ENCODE measurements around the gene MACROD2.
A peak's percentile ranks its signal among the peaks of the same experiment; 100 is the strongest.

MACROD2 gene

DNA sequence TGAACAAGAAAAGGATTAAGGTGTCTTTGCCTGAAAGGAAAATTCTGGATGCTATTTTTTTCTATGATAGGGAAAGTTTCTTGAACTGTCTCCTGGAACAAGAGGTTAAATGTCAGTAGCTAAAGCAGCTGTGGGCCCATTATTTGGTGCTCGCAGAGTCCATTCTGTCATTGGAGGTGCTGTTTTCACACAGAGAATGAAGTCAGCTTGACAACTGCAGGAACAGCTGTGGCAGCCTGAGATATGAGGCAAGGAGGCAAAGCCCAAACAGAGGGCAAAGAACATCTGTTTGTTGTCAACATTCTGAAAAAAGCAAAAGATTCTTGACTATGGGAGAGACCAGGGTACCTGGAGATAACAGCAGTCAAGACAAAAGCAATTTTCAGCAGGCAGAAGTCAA lies 2029.8 kb downstream of the MACROD2 start:
- peak overlapping the region in 5 of 11 experiments; percentile 7 to 43 (median 11); a peak in 6 of 22 replicates for H3K27ac ChIP-seq
- no peak overlapping the region for H3K4me3 ChIP-seq
- H3K4me1 ChIP-seq = peaks cover 5 to 64% (median 42%) of the 10 kb centered on the region in 10 experiments; a peak in 18 of 20 replicates
- no peaks in the 10 kb centered on the region for H4K20me1 ChIP-seq
- H3K9ac ChIP-seq = peak overlapping the region in 2 of 11 experiments; percentile 6 to 19; a peak in 1 of 22 replicates
- H3K36me3 ChIP-seq = peaks cover 0 to 8% (median 0%) of the 10 kb centered on the region in 11 experiments; a peak in 1 of 22 replicates
- no peaks in the 10 kb centered on the region for H3K27me3 ChIP-seq
- peak overlapping the region in 9 of 11 experiments; percentile 18 to 70 (median 60); a peak in 16 of 22 replicates for H3K4me2 ChIP-seq
- peaks cover 6 to 72% (median 55%) of the 10 kb centered on the region in 11 experiments; a peak in 19 of 22 replicates for H3K9me3 ChIP-seq (replicated peaks in 1 of 11)
- TF ChIP-seq Cebpa-rat (IDR thresholded peaks at IDR 0.05) = no peak

DNA sequence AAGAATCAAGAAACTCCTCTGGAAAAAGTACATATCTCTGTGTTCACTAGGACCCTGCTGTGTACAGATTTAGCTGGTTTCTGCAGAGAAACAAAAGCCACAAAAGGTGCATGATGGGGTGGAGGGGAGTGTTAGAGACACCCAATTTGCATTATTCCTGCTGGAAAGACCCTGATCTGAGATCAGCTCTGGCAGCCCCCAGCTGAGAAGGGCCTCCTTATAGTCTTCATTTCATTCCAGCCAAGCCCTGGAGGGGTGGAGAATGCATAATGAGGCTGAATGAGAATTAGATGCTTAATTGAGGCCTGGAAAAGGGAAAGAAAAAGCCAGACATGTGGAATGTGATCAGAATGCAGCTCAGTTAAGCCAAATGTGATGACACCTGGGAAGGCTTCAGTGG lies 2032.4 kb downstream of the MACROD2 start:
- no peak overlapping the region for H3K9ac ChIP-seq
- H3K4me2 ChIP-seq = peak overlapping the region in 8 of 11 experiments; percentile 2 to 50 (median 24); a peak in 11 of 22 replicates
- 0 out of 22 replicates have a peak overlapping the region, but pooled peaks of 1 of the 11 experiments have one; percentile 17 for H3K27ac ChIP-seq
- H4K20me1 ChIP-seq = no peaks in the 10 kb centered on the region
- peaks cover 5 to 70% (median 47%) of the 10 kb centered on the region in 10 experiments; a peak in 18 of 20 replicates for H3K4me1 ChIP-seq
- H3K9me3 ChIP-seq (replicated peaks in 1 of 11) = peaks cover 6 to 58% (median 46%) of the 10 kb centered on the region in 11 experiments; a peak in 19 of 22 replicates
- no peak overlapping the region for H3K4me3 ChIP-seq
- H3K36me3 ChIP-seq = peaks cover 0 to 8% (median 0%) of the 10 kb centered on the region in 11 experiments; a peak in 1 of 22 replicates
- no peaks in the 10 kb centered on the region for H3K27me3 ChIP-seq
- no peak for TF ChIP-seq Cebpa-rat (IDR thresholded peaks at IDR 0.05)

DNA sequence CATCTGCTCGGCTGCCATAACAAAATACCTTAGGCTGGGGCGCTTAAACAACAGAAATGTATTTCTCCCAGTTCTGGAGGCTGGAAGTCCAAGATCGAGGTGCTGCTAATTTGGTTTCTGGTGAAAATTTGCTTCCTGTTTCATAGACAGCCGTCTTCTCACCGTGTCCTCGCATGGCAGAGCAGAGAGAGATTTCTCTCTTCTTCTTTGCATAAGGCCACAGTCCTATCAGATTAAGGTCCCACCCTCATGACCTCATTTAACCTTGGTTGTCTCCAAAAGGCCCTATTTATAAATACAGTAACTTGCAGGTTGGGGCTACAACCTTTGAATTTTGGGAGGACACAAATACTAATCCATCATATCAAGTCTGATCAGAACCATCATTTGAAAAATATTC lies 2033.6 kb downstream of the MACROD2 start:
- H3K27ac ChIP-seq = no peak overlapping the region
- H3K4me3 ChIP-seq = no peak overlapping the region; a peak in 1 of 20 replicates
- peak overlapping the region in 6 of 11 experiments; percentile 6 to 51 (median 19); a peak in 6 of 22 replicates for H3K4me2 ChIP-seq
- peaks cover 5 to 66% (median 47%) of the 10 kb centered on the region in 10 experiments; a peak in 18 of 20 replicates for H3K4me1 ChIP-seq
- TF ChIP-seq Cebpa-rat (IDR thresholded peaks at IDR 0.05) = no peak
- peaks cover 0 to 8% (median 0%) of the 10 kb centered on the region in 11 experiments; a peak in 1 of 22 replicates for H3K36me3 ChIP-seq
- peaks cover 6 to 51% (median 41%) of the 10 kb centered on the region in 11 experiments; a peak in 19 of 22 replicates for H3K9me3 ChIP-seq (replicated peaks in 1 of 11)
- H3K27me3 ChIP-seq = no peaks in the 10 kb centered on the region
- H4K20me1 ChIP-seq = no peaks in the 10 kb centered on the region
- no peak overlapping the region for H3K9ac ChIP-seq

DNA sequence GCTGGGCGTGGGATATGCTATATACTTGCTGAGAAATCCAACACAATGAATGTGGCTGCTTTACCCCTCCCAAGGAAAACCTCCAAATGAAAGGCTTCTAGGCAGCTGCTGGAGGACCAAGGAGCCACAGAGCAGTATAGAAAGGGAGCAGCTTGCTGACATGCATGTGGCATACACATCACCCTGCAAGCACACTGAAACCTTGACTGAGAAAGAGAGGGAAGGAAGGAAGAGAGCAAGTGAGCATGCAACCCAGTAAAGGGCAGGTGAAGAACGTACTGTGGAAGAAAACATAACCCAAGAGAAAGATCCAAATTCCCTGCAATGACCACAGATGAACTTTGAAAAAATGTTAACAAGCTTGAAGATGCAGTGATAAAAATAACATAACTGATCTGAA lies 2034.9 kb downstream of the MACROD2 start:
- Histone ChIP-seq H3K36me3 (peaks cover 0 to 8% (median 0%) of the 10 kb centered on the region in 11 experiments; a peak in 2 of 22 replicates), H3K4me1 (peaks cover 0 to 53% (median 36%) of the 10 kb centered on the region in 10 experiments; a peak in 16 of 20 replicates), H3K4me2 (peak overlapping the region in 7 of 11 experiments; percentile 27 to 57 (median 34); a peak in 12 of 22 replicates), H3K9me3 (replicated peaks in 1 of 11) (peaks cover 6 to 59% (median 41%) of the 10 kb centered on the region in 11 experiments; a peak in 19 of 22 replicates), H3K4me3 (0 out of 20 replicates have a peak overlapping the region, but pooled peaks of 1 of the 10 experiments have one; percentile 7), H3K27ac (no peak overlapping the region), H3K27me3 (no peaks in the 10 kb centered on the region), H4K20me1 (no peaks in the 10 kb centered on the region), H3K9ac (no peak overlapping the region)
- TF ChIP-seq Cebpa-rat (IDR thresholded peaks at IDR 0.05) = no peak

DNA sequence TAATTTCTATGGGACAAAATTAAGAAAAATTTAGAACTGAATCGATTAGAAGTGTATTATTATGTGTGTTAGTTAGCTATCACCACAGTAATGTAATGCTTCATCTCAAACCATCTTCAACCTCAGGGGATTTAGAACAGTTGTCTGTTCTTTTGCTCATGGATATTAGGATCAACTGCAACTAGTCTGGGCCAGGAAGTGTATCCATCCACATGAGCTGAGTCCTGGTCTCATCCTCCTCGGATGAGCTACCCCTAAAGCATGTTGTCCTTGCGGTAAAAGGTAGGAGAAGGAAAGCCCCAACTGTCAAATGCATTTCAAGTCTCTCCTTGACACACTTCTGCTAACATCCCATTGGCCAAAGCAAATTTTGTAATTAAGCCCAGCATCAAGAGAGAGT lies 2040.3 kb downstream of the MACROD2 start:
- H4K20me1 ChIP-seq = no peaks in the 10 kb centered on the region

DNA sequence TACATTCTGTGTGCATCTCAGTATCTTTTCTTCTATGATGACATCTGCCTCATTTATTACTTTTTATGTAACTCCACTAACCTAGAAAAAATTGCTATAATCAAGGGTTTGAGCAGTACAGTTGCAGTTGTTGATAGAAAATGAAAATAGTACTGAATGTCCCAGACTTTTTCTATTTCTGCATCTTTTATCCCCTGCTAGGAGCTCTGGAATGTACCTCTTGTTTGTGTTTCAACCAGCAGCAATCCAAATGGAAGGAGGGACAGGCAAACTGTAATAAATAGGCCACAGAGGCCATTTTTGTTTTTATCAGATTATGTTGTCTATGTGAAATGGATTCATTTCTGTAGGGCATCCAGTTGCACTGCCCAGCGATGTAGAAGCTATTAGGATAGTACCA lies 2041.0 kb downstream of the MACROD2 start:
- TF ChIP-seq Cebpa-rat (IDR thresholded peaks at IDR 0.05) = no peak

More for the DNA sequence above, 2040.3 kb downstream of the MACROD2 start:
- Histone ChIP-seq H3K27me3 (no peaks in the 10 kb centered on the region), H3K4me3 (0 out of 20 replicates have a peak overlapping the region, but pooled peaks of 1 of the 10 experiments have one; percentile 9), H3K4me2 (no peak overlapping the region), H3K9ac (no peak overlapping the region), H3K9me3 (replicated peaks in 1 of 11) (peaks cover 8 to 57% (median 34%) of the 10 kb centered on the region in 11 experiments; a peak in 19 of 22 replicates), H3K36me3 (peaks cover 0 to 30% (median 0%) of the 10 kb centered on the region in 11 experiments; a peak in 5 of 22 replicates), H3K27ac (no peak overlapping the region), H3K4me1 (peaks cover 3 to 32% (median 21%) of the 10 kb centered on the region in 10 experiments)
- TF ChIP-seq Cebpa-rat (IDR thresholded peaks at IDR 0.05) = no peak

DNA sequence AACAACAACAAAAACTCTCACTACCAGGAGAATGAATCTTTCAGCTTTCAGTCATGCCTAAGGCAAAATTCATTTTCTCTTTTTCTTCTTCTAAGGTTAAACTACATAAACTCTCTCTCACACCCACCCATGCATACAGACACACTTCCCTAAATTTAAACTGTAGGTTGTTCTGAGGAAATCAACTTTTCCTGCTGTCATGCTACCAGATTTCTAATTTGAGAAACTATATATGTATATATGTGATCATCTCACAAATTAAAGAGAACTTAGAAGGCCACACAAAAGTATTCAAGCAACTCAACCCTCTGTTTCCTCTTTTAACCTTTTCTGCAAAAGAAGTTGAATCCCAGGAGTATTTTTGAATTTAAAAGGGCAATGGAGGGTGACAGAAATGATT lies 2045.4 kb downstream of the MACROD2 start:
- no peak for TF ChIP-seq Cebpa-rat (IDR thresholded peaks at IDR 0.05)
- Histone ChIP-seq H3K27me3 (no peaks in the 10 kb centered on the region; a peak in 1 of 22 replicates), H3K4me3 (peak overlapping the region in 6 of 10 experiments; percentile 16 to 47 (median 34); a peak in 7 of 20 replicates), H3K27ac (peak overlapping the region in 10 of 11 experiments; percentile 20 to 98 (median 90); a peak in 19 of 22 replicates), H3K9me3 (replicated peaks in 1 of 11) (peaks cover 21 to 58% (median 50%) of the 10 kb centered on the region in 11 experiments; a peak in 21 of 22 replicates), H3K4me1 (peaks cover 20 to 80% (median 62%) of the 10 kb centered on the region in 10 experiments), H3K4me2 (peak overlapping the region; percentile 59 to 87 (median 77)), H4K20me1 (no peaks in the 10 kb centered on the region), H3K36me3 (peaks cover 0 to 46% (median 1%) of the 10 kb centered on the region in 11 experiments; a peak in 7 of 22 replicates), H3K9ac (peak overlapping the region in 10 of 11 experiments; percentile 25 to 85 (median 78); a peak in 18 of 22 replicates)

More for the DNA sequence above, 2041.0 kb downstream of the MACROD2 start:
- H3K27ac ChIP-seq = no peak overlapping the region
- H3K4me3 ChIP-seq = peak overlapping the region in 1 of 10 experiments; percentile 2; a peak in 1 of 20 replicates
- H3K27me3 ChIP-seq = no peaks in the 10 kb centered on the region; a peak in 1 of 22 replicates
- H3K36me3 ChIP-seq = peaks cover 0 to 30% (median 0%) of the 10 kb centered on the region in 11 experiments; a peak in 5 of 22 replicates
- H3K9ac ChIP-seq = no peak overlapping the region
- H3K4me1 ChIP-seq = peaks cover 11 to 36% (median 26%) of the 10 kb centered on the region in 10 experiments
- H3K9me3 ChIP-seq (replicated peaks in 1 of 11) = peaks cover 8 to 57% (median 34%) of the 10 kb centered on the region in 11 experiments; a peak in 19 of 22 replicates
- no peak overlapping the region for H3K4me2 ChIP-seq
- H4K20me1 ChIP-seq = no peaks in the 10 kb centered on the region

DNA sequence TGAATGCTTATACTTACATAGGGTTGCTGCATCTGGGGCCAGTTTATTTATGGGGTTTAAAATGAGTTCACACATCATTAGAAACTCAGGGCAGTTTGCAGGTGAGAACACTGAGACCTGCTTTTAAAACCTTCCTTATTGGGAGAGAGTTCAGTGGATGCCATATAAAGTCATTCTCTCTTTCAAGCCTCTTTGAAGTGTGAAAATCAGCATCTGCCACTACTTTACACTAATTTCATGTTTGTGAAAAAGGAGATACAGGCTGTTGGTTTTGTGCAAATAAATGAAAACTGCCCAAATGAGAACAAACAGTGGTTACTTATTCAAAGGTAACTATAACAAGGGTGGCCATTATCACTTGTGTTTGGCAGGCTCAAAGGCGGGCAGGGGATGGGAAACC lies 2047.4 kb downstream of the MACROD2 start:
- Histone ChIP-seq H3K9ac (peak overlapping the region in 3 of 11 experiments; percentile 14 to 85 (median 78); a peak in 6 of 22 replicates), H3K4me3 (no peak overlapping the region), H3K4me2 (peak overlapping the region; percentile 6 to 87 (median 77); a peak in 20 of 22 replicates), H4K20me1 (no peaks in the 10 kb centered on the region), H3K27ac (peak overlapping the region in 8 of 11 experiments; percentile 81 to 98 (median 91); a peak in 14 of 22 replicates), H3K4me1 (peaks cover 20 to 97% (median 78%) of the 10 kb centered on the region in 10 experiments), H3K9me3 (replicated peaks in 1 of 11) (peaks cover 18 to 57% (median 44%) of the 10 kb centered on the region in 11 experiments; a peak in 21 of 22 replicates), H3K36me3 (peaks cover 0 to 31% (median 0%) of the 10 kb centered on the region in 11 experiments; a peak in 5 of 22 replicates), H3K27me3 (no peaks in the 10 kb centered on the region; a peak in 1 of 22 replicates)
- no peak for TF ChIP-seq Cebpa-rat (IDR thresholded peaks at IDR 0.05)

Measured in BLaER1 treated with 17β-estradiol and CSF1 and Interleukin-3, amounts not matched to agents 10 nM and 100 nM (cell line).